ENCODE data around the gene SLIT3. TPM values are rescaled to one million over a fixed set of nuclear protein-coding genes. Genes with fewer than 3 reads are reported as not detected.
A peak's percentile ranks its signal among the peaks of the same experiment; 100 is the strongest.

The SLIT3 gene
- total RNA-seq, 8 experiments from 2014 or later, result 6.1 to 159 (median 64.4) TPM

- no peak for ATAC-seq (replicated peaks in 6 of 8)
- no peak overlapping the region for H3K4me3 ChIP-seq
- no peak overlapping the region for H3K27ac ChIP-seq
- H3K4me1 ChIP-seq (replicated peaks in 1 of 2), result peaks cover 11 to 12% of the 10 kb centered on the region in 2 donors
- in situ Hi-C loops (cut with MboI; ENCODE audit: low pct_unique_long_range_greater_than_20kb in 2 of 9, low sequenced_read_pairs in 9 of 9, unreplicated experiment in 9 of 9), result no loop called here
- 50 to 100% (median 85%) methylated on average over 1 to 6 of the region's 10 CpGs; no CpG with 5 or more reads in 1 of the 10 experiments for whole genome bisulfite sequencing, 10 experiments
These were observed 200.9 kb downstream of the SLIT3 start for GRCh38 chr5:169099801-169100734.

- 70 to 100% (median 93%) methylated on average over 2 to 8 of the region's 12 CpGs; no CpG with 5 or more reads in 3 of the 10 experiments for WGBS, 10 experiments
- Histone ChIP-seq H3K4me1 (replicated peaks in 1 of 2) (no peaks in the 10 kb centered on the region), H3K27ac (no peak overlapping the region), H3K4me3 (no peak overlapping the region)
- in situ Hi-C loops (cut with MboI; ENCODE audit: low pct_unique_long_range_greater_than_20kb in 2 of 9, low sequenced_read_pairs in 9 of 9, unreplicated experiment in 9 of 9), result no loop called here
- ATAC-seq (replicated peaks in 6 of 8), result no peak
These were observed 202.4 kb downstream of the SLIT3 start for GRCh38 chr5:169098331-169099121.

GRCh38 chr5:169097374-169098326, 203.3 kb downstream of the SLIT3 start:
- no peak overlapping the region for H3K27ac ChIP-seq
- 28 to 97% (median 63%) methylated on average over 3 to 8 of the region's 10 CpGs for WGBS, 10 experiments
- no peaks in the 10 kb centered on the region for H3K4me1 ChIP-seq (replicated peaks in 1 of 2)
- in situ Hi-C loops (cut with MboI; ENCODE audit: low pct_unique_long_range_greater_than_20kb in 2 of 9, low sequenced_read_pairs in 9 of 9, unreplicated experiment in 9 of 9), result no loop called here
- no peak overlapping the region for H3K4me3 ChIP-seq
- ATAC-seq (replicated peaks in 6 of 8), result peak in 1 of 8 experiments; percentile 78

DNA sequence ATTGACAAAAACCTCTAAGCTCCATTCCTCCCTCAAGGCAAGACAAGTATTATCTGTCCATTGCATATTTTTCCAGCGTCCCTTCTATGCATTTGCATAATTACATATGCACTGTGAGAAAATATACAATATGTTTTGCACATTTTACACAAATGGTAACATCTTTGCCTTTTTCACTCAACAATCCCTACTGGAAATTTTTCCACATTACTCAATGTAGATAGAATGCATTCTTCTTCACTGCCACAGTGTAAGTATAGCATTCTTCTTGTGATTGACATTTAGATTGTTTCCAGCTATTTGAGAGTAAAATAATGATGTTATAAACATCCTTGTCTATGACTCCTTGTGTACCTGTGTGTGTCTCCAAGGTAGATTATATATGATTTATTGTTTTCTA, 205.0 kb downstream of the SLIT3 start:
- Histone ChIP-seq H3K4me1 (replicated peaks in 1 of 2) (no peaks in the 10 kb centered on the region), H3K27ac (no peak overlapping the region), H3K4me3 (no peak overlapping the region)
- ATAC-seq (replicated peaks in 6 of 8), result peak in 3 of 8 experiments; percentile 18 to 89 (median 32)
- in situ Hi-C loops (cut with MboI; ENCODE audit: low pct_unique_long_range_greater_than_20kb in 2 of 9, low sequenced_read_pairs in 9 of 9, unreplicated experiment in 9 of 9), result no loop called here
- 0 to 100% (median 58%) methylated on average over 1 of the region's 1 CpG; no CpG with 5 or more reads in 2 of the 10 experiments for WGBS, 10 experiments

GRCh38 chr5:169095410-169095960, 205.5 kb downstream of the SLIT3 start:
- WGBS, 10 experiments, result 0 to 96% (median 52%) methylated on average over 1 to 3 of the region's 4 CpGs; no CpG with 5 or more reads in 3 of the 10 experiments
- in situ Hi-C loops (cut with MboI; ENCODE audit: low pct_unique_long_range_greater_than_20kb in 2 of 9, low sequenced_read_pairs in 9 of 9, unreplicated experiment in 9 of 9), result no loop called here
- H3K27ac ChIP-seq, result no peak overlapping the region
- H3K4me1 ChIP-seq (replicated peaks in 1 of 2), result no peaks in the 10 kb centered on the region
- H3K4me3 ChIP-seq, result no peak overlapping the region
- peak in 3 of 8 experiments; percentile 8 to 50 (median 9) for ATAC-seq (replicated peaks in 6 of 8)

DNA sequence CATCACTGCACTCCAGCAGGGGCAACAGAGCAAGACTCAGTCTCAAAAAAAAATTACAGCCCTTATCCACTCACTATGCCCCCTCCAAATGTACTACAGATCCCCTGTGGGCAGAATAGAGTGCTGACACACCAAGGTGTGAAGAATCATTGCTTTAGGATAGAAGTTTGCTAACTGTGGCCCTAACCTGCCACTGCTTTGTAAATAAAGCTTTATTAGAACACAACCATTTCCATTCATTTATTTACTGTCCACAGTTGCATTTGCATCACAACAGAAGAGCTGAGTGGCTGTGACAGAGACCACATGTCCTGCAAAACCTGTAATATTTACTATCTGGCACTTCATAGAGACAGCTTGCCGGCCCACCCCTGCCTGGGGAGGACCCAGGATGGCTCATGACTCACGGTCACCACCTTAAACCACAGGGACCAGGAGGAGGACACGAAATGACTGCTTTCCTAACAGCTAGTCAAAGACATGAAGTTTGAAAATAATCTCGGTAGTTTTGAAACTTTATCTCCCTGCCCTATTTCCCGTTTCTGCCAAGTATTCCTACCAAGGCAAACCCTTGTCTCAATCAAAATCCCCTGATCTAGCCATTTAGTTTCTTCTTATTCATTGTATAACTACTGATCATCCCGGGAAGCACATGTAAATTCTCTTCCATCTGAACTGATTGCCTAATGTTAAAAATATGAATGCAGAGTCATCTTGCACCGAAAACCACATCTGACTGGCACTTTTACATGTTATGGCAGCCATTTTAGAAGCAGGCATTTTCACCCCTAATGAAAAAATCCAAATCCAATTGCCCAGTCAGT, 206.1 kb downstream of the SLIT3 start:
- 0 to 100% (median 73%) methylated on average over 1 to 7 of the region's 7 CpGs for whole genome bisulfite sequencing, 10 experiments
- in situ Hi-C loops (cut with MboI; ENCODE audit: low pct_unique_long_range_greater_than_20kb in 2 of 9, low sequenced_read_pairs in 9 of 9, unreplicated experiment in 9 of 9), result no loop called here
- peak in 3 of 8 experiments; percentile 33 to 90 (median 85) for ATAC-seq (replicated peaks in 6 of 8)

GRCh38 chr5:169091396-169091980, 209.5 kb downstream of the SLIT3 start:
- H3K4me1 ChIP-seq (replicated peaks in 1 of 2), result peaks cover 4 to 5% of the 10 kb centered on the region in 2 donors
- in situ Hi-C loops (cut with MboI; ENCODE audit: low pct_unique_long_range_greater_than_20kb in 2 of 9, low sequenced_read_pairs in 9 of 9, unreplicated experiment in 9 of 9), result no loop called here
- H3K4me3 ChIP-seq, result no peak overlapping the region
- no peak for ATAC-seq (replicated peaks in 6 of 8)
- 60 to 90% (median 84%) methylated on average over 1 to 4 of the region's 9 CpGs; no CpG with 5 or more reads in 7 of the 10 experiments for whole genome bisulfite sequencing, 10 experiments
- no peak overlapping the region for H3K27ac ChIP-seq

More for the DNA sequence above, 206.1 kb downstream of the SLIT3 start:
- no peak overlapping the region for H3K27ac ChIP-seq
- no peaks in the 10 kb centered on the region for H3K4me1 ChIP-seq (replicated peaks in 1 of 2)
- H3K4me3 ChIP-seq, result no peak overlapping the region

DNA sequence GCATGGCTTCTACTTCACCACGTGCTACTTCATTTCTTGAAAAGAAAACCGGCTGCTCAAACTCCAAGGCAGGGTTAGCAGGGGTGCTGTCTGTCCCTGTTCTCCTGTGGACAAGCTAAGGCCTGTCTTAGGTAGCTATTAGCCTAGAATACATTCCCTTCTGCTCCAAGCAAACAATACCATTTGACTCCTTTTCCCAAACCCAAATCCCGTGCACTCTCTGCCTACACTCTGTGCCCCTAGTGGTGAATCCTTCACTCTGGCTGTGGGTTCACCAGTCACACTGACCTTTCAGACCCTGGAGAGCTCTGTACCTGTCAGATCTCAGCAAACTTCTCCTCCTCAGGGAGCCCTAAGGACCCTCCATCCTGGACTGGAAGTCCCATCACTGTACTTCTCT, 211.6 kb downstream of the SLIT3 start:
- in situ Hi-C loops (cut with MboI; ENCODE audit: low pct_unique_long_range_greater_than_20kb in 2 of 9, low sequenced_read_pairs in 9 of 9, unreplicated experiment in 9 of 9), result no loop called here
- no peak overlapping the region for H3K27ac ChIP-seq
- peaks cover 12 to 19% of the 10 kb centered on the region in 2 donors for H3K4me1 ChIP-seq (replicated peaks in 1 of 2)
- no peak for ATAC-seq (replicated peaks in 6 of 8)
- 80 to 100% (median 95%) methylated on average over 1 to 3 of the region's 3 CpGs; no CpG with 5 or more reads in 4 of the 10 experiments for WGBS, 10 experiments
- H3K4me3 ChIP-seq, result no peak overlapping the region

- in situ Hi-C loops (cut with MboI; ENCODE audit: low pct_unique_long_range_greater_than_20kb in 2 of 9, low sequenced_read_pairs in 9 of 9, unreplicated experiment in 9 of 9), result no loop called here
- peak in 4 of 8 experiments; percentile 65 to 77 (median 74) for ATAC-seq (replicated peaks in 6 of 8)
- 23 to 100% (median 54%) methylated on average over 1 to 9 of the region's 11 CpGs for WGBS, 10 experiments
- Histone ChIP-seq H3K4me3 (no peak overlapping the region), H3K4me1 (replicated peaks in 1 of 2) (peaks cover 12 to 19% of the 10 kb centered on the region in 2 donors), H3K27ac (no peak overlapping the region)
These were observed 212.8 kb downstream of the SLIT3 start for GRCh38 chr5:169088028-169088725.

DNA sequence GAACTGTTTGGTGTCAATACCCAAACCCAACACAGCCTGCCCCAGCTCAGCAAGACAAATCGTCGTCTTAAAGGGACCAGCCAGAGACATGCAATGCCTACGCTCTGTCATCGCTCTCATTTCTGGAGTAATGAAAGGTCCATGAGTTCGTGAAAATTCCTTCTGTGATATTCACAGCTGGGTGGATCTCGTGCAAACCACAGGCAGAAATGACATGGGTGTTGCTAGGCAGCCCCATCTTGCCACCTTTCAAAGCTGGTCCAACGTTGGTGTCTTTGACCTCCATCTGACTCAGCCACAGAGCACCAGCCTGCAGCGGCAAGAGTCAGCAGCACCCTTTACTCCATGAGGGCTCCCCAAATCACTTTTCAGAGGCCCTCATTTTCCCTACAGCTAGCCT, 215.3 kb downstream of the SLIT3 start:
- Histone ChIP-seq H3K4me3 (no peak overlapping the region), H3K4me1 (replicated peaks in 1 of 2) (peaks cover 18 to 28% of the 10 kb centered on the region in 2 donors), H3K27ac (no peak overlapping the region)
- in situ Hi-C loops (cut with MboI; ENCODE audit: low pct_unique_long_range_greater_than_20kb in 2 of 9, low sequenced_read_pairs in 9 of 9, unreplicated experiment in 9 of 9), result no loop called here
- peak in 3 of 8 experiments; percentile 34 to 40 (median 39) for ATAC-seq (replicated peaks in 6 of 8)
- 35 to 100% (median 58%) methylated on average over 1 to 7 of the region's 8 CpGs; no CpG with 5 or more reads in 3 of the 10 experiments for WGBS, 10 experiments

Data from motor neuron (in vitro differentiated cells).